GM18526 (cell line): ENCODE data around the gene UBAP1L.

ENCODE experiments used
- POLR2A ChIP-seq: IDR thresholded peaks from 3 replicates; pipeline ENCODE4 v1.6.1; 2011; ENCODE audit not compliant: insufficient read length; ENCODE audit errors: extremely low read depth

Gene UBAP1L

GRCh38 chr15:65058394-65059368, 56.3 kb downstream of the UBAP1L start:
- no peak for TF ChIP-seq POLR2A

- no peak for TF ChIP-seq POLR2A
Measured at GRCh38 chr15:65057549-65057940, 57.5 kb downstream of the UBAP1L start.

- TF ChIP-seq POLR2A, result no peak
Measured at GRCh38 chr15:65056868-65057548, 58.0 kb downstream of the UBAP1L start.

GRCh38 chr15:65056106-65056505, 58.9 kb downstream of the UBAP1L start:
- TF ChIP-seq POLR2A, result no peak

- TF ChIP-seq POLR2A, result no peak
Measured at GRCh38 chr15:65055201-65055870, 59.7 kb downstream of the UBAP1L start.

- TF ChIP-seq POLR2A, result no peak
Measured at GRCh38 chr15:65054333-65055200, 60.4 kb downstream of the UBAP1L start.

- no peak for TF ChIP-seq POLR2A
Measured at GRCh38 chr15:65052956-65053355, 62.0 kb downstream of the UBAP1L start.

- no peak for TF ChIP-seq POLR2A
Measured at GRCh38 chr15:65051266-65051665, 63.7 kb downstream of the UBAP1L start.

GRCh38 chr15:65050270-65050669, 64.7 kb downstream of the UBAP1L start:
- no peak for TF ChIP-seq POLR2A

- TF ChIP-seq POLR2A, result no peak
Measured at GRCh38 chr15:65049418-65049840, 65.6 kb downstream of the UBAP1L start.

GRCh38 chr15:65048241-65048640, 66.8 kb downstream of the UBAP1L start:
- no peak for TF ChIP-seq POLR2A

GRCh38 chr15:65044724-65045481, 70.1 kb downstream of the UBAP1L start, which contains the start of gene SLC51B:
Gene SLC51B, plus strand, starts transcription at chr15:65045387. Its CDS starts 4,618 bp downstream, at chr15:65050005.
- TF ChIP-seq POLR2A, result no peak

GRCh38 chr15:65042776-65043327, 72.1 kb downstream of the UBAP1L start:
- no peak for TF ChIP-seq POLR2A
